COR-L47 (cell line): ENCODE data around the gene LARP4B.

Experiments used
- DNase-seq: peaks from one replicate; lab custom pipeline; 2025; lab: John Stamatoyannopoulos, UW

Gene LARP4B

DNA sequence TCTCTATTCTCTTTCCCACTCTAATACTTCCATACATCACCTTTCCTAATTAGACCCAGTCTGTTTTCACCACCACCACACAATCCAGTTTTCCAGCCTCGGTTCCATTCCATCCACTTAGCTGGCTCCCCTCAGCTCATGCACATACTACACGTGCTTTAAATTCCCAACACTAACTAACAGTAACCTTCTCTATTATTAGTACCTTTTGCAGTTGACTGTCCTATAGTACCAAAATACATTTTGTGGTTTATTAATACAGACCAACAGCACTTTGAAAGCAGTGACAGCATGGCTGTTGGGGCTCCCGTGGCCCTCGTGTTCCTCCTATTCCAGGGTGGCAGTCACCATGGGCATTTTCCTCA, 64.9 kb downstream of the LARP4B start:
- DNase-seq, result no peak

DNA sequence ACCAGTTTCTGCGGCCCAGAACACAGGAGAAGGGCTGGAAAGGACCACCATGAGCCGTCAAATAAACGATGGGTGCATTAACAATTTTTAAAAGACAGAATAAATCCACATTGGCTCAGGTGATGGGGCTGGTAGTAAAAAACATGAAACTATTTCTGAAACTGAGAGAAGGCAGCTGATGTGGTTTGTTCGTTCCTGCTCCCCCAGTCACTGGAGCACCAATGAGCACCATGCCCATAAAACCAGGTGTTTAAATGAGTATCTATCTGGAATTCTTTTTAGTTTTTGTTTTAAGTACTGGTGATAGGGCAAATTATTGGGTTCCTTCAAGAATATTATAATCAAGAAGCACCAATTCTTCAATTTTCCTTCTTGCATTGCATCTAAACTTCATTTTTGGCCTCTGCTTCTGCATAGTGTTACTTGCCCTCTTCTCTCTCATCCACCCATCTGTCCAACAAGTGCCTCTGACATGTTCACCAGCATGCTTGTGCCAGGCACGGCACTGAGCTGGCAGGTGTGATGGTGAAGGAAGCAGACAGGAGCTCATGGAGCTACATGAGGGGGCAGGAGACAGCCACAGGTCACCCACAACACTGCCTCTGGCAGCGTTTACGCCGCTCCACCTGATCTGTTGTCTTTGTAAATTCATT, 65.5 kb downstream of the LARP4B start:
- no peak for DNase-seq

- no peak for DNase-seq
Observed at GRCh38 chr10:865257-865656, 66.2 kb downstream of the LARP4B start.

DNA sequence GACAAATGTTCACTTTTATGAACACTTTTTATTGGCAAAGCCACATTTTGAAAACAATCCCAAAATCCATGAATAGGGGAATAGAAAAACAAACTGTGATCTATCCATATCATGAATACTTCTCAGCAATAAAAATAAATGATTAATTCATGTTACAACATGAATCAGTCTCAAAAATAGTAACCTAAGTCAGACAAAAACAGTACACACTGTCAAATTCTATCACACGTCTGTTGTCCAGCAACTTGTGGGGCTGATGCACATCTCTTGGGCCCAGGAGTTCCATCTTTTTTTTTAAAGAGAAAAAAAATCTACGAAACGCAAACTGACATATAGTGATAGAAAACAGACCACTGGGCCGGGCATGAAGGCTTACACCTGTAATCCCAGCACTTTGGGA, 71.0 kb downstream of the LARP4B start:
- no peak for DNase-seq

- no peak for DNase-seq
Observed at GRCh38 chr10:856416-857157, 74.9 kb downstream of the LARP4B start.

DNA sequence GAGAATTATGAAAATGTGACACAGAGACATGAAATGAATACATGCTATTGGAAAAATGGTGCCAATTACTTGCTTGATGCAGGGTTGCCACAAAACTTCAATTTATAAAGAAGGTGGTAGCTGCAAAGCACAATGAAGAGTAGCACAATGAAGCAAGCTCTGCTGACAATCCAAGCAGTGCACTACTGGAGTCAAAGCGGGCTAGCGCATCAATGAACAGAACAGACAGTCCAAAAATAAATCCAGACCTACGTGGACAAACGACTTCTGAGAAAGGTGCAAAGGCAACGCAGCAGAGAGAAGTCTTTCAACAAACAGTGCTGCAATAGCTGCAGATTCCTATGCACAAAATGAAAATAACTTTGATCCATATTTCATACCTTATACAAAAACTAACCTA, 75.8 kb downstream of the LARP4B start:
- DNase-seq, result no peak

DNA sequence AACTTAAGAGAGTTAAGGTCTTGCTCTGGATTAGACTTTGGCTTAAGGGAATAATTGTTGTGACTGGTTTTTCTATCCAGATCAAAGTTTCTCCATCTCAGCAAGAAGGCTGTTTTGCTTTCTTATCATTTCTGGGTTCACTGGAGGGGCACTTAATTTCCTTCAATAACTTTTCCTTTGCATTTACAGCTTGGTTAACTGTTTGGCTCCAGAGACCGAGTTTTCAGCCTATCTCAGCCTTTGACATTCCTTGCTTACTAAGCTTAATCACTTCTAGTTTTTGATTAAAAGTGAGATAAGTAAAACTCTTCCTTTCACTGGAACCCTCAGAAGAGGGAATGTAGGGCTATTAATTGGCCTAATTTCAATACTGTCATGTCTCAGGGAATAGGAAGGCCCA, 76.4 kb downstream of the LARP4B start:
- DNase-seq, result no peak

GRCh38 chr10:853017-853416, 78.5 kb downstream of the LARP4B start:
- DNase-seq, result no peak

- DNase-seq, result no peak
Observed at GRCh38 chr10:852386-852785, 79.1 kb downstream of the LARP4B start.

- no peak for DNase-seq
Observed at GRCh38 chr10:851901-852300, 79.6 kb downstream of the LARP4B start.

DNA sequence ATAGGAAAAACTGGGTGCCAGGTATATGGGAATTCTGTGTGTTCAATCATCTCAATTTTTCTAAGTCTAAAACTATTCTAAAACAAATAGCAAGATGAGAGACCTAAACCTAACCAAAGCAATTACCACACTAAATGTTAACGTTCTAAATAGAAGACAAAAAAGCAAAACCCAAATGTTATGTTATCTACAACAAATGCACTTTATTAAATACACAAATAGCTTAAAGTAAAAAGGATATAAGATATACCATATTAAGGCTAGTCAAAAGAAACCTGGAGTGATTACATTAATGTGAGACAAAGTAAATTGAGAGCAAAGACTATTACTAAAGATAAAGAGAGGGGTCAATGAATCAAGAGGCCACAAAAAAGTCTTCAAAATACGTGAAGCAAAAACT, 81.4 kb downstream of the LARP4B start:
- no peak for DNase-seq

GRCh38 chr10:847868-848267, 83.6 kb downstream of the LARP4B start:
- DNase-seq, result no peak

DNA sequence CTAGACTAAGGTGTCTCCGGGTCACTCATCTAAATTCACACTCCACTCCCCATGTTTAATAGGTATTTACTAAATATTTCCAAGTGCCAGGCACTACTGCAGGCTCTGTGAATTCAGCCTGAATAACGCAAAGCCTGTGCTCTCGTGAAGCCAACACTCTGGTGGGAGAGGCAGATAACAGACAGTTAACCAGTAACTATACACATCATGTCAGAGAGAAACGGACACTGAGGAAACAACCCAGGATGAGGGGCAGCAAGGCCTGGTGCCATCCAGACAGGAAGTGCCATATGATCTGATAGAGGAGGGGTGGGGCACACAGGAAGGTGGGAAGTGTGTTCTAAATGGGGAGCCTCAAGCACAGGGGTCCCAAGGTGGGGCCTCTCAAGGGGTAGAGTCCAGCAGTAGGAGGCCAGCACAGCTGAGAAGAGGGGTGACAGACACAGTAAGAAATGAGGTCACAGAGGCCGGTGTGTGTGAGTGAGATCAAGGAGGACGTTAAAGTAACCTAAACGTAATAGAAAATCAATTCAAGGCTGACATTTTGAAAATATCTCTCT, 85.3 kb downstream of the LARP4B start:
- no peak for DNase-seq

- no peak for DNase-seq
Observed at GRCh38 chr10:845526-845925, 86.0 kb downstream of the LARP4B start.

GRCh38 chr10:844552-844951, 87.0 kb downstream of the LARP4B start:
- no peak for DNase-seq

DNA sequence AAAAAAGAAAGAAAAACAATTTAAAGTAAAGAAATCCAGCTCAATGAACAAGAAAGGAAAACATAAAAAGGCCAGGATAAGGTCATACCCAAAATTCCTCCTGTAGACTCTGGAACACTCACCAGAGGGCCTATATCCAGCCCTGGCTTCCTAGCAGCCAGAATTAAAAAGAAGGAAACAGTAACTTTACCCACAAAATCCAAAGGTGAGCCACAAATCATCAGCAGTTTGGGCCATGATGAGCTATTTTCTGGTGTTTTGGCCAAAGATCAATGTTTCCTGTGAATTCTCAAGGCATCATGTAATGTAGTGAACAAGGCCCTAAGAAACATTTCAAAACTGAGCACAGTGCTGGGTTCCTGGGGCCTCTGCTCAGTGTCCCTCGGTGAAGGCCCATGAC, 87.8 kb downstream of the LARP4B start:
- no peak for DNase-seq

DNA sequence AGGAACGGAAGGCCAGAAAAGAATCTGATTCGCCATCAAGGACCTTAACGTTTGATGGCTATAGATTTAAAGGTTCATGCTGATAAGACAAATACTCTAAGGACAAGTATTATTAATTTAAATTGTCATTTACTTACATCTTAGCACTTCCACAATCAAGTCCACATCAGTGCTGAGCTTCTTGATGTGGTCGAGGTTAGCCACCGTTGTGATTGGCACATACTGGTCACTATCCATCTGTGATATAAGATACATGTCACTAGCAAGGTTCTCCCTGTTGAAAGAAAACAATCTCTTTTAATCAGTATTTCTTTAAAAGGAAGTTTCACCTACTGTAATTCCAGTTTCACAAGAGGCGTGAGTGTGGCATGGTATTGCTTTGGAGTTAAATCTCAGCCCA, 88.7 kb downstream of the LARP4B start:
- DNase-seq, result no peak

- no peak for DNase-seq
Observed at GRCh38 chr10:841535-841934, 90.0 kb downstream of the LARP4B start.

DNA sequence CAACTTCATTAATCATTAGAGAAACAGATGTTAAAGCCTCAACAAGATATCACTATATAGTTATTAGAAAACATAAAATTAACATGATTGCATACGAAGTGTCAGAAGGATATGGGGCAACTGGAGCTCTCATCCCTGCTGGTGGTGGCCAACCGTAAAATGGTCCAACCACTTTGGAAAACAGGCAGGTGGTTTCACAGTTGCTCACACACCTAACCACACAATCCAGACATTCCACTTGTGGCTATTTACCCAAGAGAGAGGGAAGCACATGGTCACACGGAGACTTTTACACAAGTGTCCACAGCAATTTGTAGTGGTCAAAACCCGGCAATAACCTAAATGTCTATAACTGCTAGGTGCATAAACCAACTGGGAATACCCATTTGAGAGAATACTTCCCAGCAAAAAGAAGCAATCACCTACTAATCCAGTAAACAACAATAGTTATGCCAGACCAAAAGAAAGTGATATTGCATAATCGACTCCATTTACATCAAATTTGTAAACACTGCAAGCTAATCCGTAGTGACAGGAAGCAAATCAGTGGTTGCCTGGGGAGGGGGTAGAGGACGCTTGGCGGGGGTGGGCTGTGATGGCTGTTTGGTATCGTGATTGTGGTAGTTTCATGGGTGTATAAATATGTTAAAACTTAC, 91.8 kb downstream of the LARP4B start:
- no peak for DNase-seq

GRCh38 chr10:836782-837181, 94.7 kb downstream of the LARP4B start:
- no peak for DNase-seq

DNA sequence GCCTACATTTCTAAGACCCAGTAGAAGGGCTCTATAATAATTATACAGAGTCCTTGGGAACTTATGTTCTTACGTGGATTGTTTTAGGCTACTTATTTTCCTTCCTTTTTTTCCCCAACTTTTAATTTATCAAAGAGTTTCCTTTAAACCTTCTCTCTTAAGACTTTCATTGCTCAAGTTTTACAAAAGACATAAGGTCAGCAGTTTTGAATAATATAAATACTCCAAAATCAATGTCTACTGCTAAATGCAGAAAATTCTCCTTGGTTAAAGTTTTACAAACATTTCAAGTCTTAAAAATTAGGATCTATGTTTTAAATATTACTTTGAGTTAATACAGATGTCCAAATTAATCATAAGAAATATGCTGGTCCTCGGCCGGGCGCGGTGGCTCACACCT, 97.0 kb downstream of the LARP4B start:
- no peak for DNase-seq

DNA sequence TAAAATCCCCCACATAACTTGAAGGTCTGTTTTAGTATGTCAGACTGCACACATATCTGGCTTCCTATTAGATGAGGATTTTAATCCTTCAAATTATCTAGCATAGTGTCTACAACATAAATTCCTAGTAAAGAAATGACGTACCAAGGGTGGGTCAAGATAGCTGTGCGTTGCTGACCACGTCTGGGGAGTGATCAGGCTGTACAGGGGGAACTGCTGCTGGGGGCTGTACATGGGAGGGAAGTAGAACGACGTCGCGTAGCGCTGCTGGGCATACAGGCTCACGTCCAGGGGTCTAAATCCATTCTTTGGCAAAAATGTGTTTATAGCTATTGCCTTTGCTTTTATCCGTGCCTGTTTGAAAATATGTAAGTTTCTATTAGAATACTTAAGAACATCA, 102.3 kb downstream of the LARP4B start:
- no peak for DNase-seq

DNA sequence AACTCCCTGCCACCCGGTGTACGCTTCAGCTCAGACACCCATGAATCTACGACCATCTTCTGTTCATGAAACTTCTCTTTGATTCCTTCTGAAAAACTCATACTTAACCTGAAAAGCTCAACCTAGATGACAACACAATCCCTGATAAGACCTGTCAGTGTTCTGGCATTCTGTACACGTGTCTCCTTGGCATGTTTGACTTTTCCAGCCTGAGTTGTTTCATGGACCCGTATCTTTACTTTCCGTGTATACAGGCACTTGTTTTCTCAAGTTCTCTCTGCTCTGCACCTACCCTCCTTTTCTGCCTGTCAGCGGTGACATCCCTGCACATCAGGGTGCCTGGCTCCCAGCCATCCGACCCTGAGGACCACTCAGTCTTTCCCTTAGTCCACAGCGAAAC, 103.3 kb downstream of the LARP4B start:
- no peak for DNase-seq
